Colon (tissue), 2 donors: Measurements from ENCODE around the gene RASGRF2.
"Not testable (repeated sequence)": the region's sequence is repeated elsewhere in the genome, so short reads cannot be mapped to it uniquely, and the experiment has no call there.

Experiments used
- FAIRE-seq: peaks from 2 replicates; lab custom pipeline; 2012; peaks lifted over from hg19 to GRCh38; lab: Jason Lieb, UNC
- donor health status: control.
- donor health status: control.

Gene RASGRF2

GRCh38 chr5:80986382-80986781, 26.2 kb downstream of the RASGRF2 start:
- no peak for FAIRE-seq

DNA sequence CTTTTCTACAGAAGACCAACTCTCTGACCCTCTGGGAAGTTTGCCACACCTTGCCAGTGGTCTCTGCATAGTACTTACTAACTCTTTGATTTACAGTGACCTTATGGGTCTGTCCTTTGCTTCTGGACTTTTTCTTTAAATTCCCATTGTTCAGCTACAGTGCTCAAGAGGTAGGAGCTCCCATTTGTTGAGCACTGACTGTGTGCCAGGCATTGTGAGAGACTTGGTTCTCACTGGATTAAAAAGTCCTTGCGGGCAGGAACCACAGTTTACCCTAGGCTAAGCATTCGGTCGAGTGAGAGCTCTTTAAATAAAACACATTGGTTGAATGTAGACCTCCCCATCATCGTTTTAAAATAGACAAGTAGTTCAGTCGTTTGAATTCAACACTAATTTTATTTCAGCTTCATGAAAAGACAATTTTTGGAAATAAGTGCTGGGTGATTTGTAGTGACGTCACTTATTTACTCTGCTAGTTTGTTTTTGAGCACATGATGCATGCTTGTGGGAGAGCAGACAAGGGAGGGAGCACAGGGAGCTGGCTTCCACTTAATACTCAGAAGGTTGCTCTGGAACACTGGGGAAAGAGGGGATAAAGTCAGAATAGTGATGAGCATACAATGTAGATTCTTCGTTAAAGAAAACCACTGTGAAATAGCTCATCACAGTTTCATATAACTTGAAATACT, 27.1 kb downstream of the RASGRF2 start:
- no peak for FAIRE-seq

DNA sequence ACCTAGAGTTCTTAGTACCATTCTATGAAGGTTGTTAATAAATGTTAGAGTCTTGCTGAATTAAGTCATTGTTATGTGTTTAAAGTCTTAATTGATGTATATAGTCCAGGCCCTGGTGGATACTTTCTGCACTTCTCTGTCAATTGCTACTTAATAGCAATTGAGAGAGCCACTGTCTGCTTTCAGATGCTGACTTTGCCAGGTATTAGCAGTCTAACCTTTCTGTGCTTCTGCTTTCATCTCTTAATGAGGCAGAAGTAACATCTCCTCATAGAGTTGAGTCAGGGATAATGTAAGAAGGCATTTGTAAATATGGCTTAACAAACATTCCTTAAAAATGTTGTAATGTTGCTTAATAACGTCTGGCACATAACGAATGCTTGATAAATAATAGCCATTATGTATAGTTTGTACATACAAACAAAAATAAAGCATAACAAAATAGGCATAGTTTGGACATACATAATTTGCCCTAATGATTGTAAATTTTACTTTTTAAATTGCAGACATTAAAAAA, 28.3 kb downstream of the RASGRF2 start:
- no peak for FAIRE-seq

DNA sequence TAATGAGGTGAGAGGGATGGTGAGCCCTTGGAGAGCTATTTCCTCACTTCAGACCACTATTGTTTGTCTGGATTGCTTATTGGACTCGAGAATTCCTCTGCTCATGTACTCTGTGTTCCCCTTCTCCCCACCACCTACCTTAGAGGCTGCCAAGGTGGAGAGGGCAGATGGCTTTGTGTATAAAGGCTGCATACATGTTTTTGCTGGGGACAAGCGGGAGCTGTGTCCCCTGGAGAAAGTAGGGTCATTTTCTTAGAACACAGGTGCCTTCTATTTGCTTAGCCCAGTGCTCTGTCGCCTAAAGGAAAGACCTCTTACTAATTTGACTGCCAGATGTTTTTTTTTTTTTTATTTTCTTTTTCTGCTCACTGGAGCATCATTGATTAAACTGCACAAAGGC, 29.7 kb downstream of the RASGRF2 start:
- no peak for FAIRE-seq

DNA sequence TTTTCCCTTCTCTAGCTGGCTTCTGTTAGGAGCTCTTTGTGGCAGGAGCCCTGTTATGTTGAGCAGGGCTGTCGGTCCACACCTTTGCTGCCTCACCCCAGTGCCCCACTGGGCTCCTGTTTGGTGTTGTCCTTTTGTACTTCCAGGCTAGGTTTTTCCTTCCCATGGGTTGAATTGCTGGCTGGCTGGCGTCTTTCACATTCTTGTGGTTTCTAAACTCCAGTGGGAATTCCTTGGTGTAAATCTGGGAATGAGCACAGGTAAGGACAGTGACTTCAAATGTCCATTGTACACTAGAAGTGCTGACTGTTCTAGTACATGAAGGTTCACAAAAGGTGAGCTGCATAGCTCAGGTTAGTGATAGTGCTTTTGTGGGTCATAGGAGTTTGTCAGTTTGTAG, 30.4 kb downstream of the RASGRF2 start:
- FAIRE-seq, result no peak

DNA sequence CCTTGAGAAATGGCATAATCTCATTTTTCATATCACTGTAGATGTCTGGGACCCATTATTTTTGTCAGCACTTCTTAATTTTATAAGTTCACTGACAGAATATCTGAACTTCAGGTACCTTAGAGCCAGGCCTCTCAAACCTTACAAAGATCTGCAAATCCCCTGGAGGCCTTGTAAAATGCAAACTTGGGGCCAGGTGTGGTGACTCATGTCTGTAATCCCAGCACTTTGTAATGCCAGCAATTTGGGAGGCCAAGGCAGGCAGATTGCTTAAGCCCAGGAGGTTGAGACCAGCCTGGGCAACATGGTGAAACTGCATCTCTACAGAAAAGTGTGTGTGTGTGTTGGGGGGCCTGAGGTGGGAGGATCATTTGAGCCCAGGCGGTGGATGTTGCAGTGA, 30.8 kb downstream of the RASGRF2 start:
- no peak for FAIRE-seq

GRCh38 chr5:80995908-80996307, 35.7 kb downstream of the RASGRF2 start:
- no peak for FAIRE-seq

DNA sequence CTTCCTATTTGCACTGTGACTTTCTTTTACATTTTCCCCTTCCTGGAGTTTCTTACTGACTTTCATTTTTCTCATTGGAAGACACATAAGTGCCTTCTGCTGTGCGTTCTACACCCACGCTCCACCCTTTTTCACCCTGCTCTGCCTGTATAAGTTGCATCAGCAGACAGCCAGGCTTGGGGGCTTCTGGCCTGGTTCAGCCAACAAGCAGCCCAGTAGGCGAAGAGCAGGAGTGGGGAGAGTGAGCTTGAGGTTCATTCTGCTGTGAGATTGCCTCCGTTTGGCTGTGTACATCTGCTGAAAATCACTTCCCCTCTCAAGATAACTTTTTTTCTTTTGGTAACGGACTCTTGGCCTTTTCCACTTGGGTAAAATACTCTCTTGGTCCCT, 38.4 kb downstream of the RASGRF2 start:
- FAIRE-seq, result no peak

DNA sequence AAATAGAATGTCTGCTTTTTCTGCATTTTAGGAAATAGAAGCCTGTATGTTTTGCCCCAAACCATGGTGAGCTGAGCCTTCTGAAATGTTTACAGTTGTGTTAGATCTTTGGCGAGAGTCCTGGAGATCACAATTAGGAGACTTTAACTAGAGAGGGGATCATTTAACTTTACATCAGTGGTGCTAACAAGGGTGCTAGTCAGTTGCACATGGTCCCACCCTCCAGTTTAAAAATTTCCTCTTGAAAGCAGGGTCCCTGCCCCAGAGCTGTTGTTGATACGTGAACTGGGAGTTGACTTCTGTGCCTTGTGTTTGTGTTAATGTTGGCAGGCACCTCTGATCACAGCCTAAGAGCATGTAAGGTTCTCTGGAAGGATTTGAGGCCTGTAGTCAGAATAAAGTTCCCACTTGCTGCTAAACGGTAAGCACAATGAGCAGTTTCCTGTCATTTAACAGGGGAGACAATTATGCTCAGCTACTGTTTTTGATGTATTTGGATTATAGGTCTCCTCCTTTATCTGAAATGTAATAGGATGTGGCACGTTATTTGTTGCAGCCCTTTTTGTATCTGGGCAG, 43.7 kb downstream of the RASGRF2 start:
- no peak for FAIRE-seq

GRCh38 chr5:81005708-81006107, 45.5 kb downstream of the RASGRF2 start:
- no peak for FAIRE-seq

DNA sequence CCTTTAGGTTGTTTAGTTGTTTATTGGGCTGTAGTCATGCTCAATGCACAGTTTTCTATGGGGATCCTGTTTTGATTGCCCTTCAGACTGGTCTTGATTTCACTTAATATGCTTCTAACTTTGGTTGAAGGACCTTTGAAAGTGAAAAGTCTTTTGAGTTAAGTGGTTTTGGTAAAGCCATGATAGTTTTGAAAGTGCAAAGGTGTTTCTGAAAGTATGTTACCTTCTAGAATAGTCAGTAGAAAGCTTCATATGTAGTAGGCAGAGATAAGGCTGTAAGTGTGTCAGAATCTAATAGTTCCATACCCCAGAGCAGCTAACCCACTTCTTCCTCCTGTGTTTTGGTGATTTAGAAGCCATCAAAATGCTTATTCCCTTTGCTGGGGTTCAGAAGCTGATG, 46.1 kb downstream of the RASGRF2 start:
- FAIRE-seq, result no peak

DNA sequence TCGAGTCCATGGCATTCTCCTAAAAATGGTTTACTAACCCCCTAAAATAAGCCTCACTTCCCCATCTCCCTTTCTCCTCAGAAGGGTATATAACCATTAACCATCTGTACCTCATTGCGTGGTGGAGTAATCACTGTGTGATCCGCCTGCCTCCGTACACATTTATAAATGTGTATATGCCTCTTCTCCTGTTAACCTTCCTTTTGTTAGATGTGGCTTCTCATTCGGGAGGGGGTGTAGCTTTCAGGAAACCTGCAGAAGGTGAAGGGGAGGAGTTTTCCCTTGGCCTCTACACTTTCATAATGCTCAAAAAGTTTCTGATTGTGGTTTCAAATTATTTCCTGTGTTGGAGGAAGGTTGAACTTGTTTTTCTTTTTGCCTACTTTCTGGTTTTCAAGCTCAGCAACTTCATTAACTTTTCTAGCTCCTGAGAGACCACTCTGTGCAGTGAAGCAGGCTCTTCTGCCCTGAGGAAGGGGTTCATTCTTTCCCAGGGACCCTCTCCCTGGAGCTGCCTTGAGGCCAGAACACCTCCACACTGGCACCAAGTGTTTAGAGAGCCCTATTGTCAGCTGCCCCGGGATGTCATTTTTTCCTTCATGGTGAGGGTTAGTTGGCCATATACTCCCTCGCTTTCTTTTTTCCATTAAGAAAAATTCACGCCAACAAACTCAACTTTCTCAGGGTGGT, 46.9 kb downstream of the RASGRF2 start:
- FAIRE-seq, result no peak

DNA sequence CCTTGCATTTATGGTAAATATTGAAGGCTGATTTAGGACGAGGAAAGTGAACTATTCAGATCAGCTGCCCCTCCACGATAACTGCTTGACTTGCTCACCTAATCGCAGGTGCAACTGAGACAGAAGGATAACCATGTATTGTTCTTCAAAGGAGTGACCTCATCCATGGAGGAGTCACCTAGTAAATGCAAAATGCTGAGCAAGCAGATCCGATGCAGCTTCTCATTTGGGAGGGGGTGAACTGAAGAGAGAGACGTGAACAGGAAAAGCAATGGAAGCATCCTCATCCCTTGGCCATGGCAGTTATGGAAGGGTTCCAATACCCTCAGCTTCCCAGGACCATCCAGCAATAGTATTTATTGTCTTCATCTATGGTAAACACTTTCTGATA, 47.5 kb downstream of the RASGRF2 start:
- no peak for FAIRE-seq

DNA sequence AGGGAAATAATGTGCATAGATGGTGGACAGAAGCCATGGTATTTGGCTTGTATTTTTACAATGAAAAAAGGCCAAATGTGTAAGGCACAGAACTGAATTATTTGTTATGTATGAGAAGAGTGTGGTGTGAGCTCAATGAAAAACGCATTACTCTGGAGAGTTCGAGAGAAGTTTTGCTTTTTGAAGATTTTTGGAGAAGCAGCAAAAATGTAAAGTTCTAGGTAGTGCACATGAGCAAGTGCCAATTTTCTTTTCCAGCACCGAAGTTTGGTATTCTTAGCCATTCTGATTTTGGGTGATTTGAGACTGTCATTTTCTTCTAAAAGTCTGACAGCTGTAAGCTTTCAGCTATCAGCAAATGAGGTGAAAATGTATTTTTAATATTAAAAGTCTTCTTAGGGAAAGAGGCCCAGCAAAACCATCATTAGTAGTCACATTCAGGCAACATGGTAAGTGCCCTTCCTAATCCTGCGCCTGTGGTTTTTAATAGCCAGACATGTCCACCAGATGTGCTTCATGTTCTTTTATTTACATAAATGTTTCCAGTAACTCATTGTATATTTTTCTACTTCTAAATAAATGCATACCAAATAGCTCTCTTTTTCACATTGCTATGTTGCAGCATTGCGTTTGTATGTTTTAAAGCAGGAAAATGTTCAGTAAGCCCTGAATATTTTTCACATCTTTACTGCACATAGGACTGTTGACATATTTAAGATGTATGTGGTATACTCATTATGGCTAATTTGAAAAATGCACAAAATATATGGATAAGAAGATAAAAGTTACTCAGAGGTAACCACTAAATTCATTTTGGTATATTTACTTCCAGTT, 50.4 kb downstream of the RASGRF2 start:
- FAIRE-seq, result no peak

GRCh38 chr5:81014348-81014747, 54.2 kb downstream of the RASGRF2 start:
- FAIRE-seq, result no peak

- FAIRE-seq, result no peak
Observed at GRCh38 chr5:81016116-81016515, 56.0 kb downstream of the RASGRF2 start.

- FAIRE-seq, result no peak
Observed at GRCh38 chr5:81017320-81017719, 57.2 kb downstream of the RASGRF2 start.

DNA sequence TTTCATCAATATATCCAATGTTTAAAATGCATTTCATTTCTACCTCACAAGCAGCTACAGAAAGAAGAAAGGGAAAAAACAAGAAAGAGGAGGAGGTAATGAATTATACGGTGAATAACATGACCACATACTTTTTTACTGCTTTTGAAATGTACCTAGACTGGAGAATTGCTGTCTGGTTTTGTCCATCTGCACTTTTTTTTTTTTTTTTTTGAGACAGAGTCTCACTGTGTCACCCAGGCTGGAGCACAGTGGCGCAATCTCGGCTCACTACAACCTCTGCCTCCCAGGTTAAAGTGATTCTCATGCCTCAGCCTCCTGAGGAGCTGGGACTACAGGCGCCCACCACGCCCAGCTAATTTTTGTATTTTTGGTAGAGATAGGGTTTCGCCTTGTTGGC, 58.4 kb downstream of the RASGRF2 start:
- not testable (repeated sequence) for FAIRE-seq

DNA sequence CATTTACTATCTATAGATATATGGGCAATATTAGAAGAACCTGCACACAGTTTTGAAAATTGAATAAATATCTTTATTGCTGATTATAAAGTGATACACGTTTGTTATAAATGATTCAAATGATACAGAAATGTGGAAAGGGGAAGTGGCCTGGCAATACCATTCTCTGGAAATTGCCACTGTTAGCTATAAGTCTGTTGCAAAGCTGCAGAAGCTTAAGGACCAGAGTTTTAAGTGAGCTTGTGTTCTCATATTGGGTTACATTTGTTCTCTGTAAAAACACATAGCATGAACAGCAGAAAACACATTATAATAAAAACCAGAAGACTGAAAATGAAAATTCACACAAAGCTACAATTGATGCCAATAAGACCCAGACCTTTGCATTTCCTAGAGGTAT, 59.6 kb downstream of the RASGRF2 start:
- no peak for FAIRE-seq

DNA sequence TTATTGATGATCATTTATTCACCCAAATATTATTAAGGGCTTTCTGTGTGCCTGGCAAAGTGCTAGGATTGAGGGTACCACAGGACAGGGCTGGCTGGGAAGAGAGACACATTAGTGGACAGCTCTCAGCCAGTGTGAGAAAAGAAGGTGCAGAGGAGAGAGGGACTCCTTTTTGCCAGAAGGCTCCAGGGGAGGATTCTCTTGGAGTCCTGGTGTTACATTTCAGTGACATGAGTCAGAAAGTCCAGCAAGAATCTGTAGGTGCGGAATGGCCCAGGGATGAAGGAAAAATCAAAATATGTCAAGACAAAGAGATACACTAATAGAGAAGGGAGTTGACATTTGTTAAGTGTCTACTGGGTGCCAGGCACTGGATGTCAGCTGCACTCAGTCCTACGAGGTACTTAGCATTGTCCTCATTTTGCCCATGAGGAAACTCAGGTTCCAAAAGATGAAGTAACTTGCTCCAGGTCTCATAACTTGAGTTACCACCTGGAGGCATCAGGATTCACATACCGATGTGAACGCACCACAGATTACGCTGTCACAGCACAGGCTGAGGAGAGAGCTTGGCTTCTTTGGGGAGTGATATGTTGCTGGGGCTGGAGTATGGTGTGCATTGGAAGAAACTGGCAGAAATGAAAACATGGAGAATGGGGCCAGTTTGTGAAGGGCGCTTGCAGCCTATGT, 60.5 kb downstream of the RASGRF2 start:
- no peak for FAIRE-seq

DNA sequence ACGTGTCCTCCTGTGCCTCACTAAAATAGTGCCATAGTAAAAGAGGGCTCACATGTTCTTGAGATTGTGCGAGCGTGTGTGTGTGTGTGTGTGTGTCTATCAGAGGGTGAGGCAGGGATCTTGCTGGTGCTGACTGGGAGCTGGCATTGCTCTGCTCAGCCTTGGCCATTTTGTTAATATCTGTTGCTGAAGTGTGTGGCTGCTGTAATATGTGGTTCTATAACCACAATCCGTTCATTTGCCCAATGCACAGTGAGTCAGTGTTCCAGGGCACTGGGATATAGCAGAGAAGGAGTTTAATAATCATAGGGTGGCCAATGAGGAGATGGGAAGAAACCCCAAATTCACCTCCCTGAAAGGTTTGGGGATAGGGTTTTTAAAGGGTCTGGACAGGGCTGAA, 61.3 kb downstream of the RASGRF2 start:
- no peak for FAIRE-seq
